Skeletal muscle tissue (tissue), 4 donors: ENCODE results near the gene SLC25A4. TPM values are rescaled to one million over a fixed set of nuclear protein-coding genes. Genes with fewer than 3 reads are reported as not detected.
"Not testable (repeated sequence)": the region's sequence is repeated elsewhere in the genome, so short reads cannot be mapped to it uniquely, and the experiment has no call there.

ENCODE experiments used
- H3K27ac ChIP-seq: one replicate; pipeline ENCODE4 v1.7.0; 2013; ENCODE audit warnings: mild to moderate bottlenecking, low read depth, low read length, inconsistent platforms
- H3K27me3 ChIP-seq, 3 donors: one replicate each; pipeline ENCODE4 v1.7.0; 2013; ENCODE audit warnings: low read length in 3 of 3; ENCODE audit not compliant: control insufficient read depth in 3 of 3, insufficient read depth in 3 of 3
- H3K36me3 ChIP-seq, 3 donors: one replicate each; pipeline ENCODE4 v1.7.0; 2013; ENCODE audit warnings: low read length in 3 of 3; ENCODE audit not compliant: control insufficient read depth in 3 of 3, insufficient read depth in 3 of 3
- H3K4me1 ChIP-seq, 3 donors: one replicate each; pipeline ENCODE4 v1.7.0; 2013; ENCODE audit warnings: low read length in 3 of 3, mild to moderate bottlenecking in 3 of 3; ENCODE audit not compliant: control insufficient read depth in 3 of 3, insufficient read depth in 3 of 3
- H3K4me3 ChIP-seq, 3 donors: one replicate each; pipeline ENCODE4 v1.7.0; 2013; ENCODE audit warnings: low read length in 3 of 3
- H3K9ac ChIP-seq, 3 donors: one replicate each; pipeline ENCODE4 v1.7.0; 2013; ENCODE audit warnings: low read length in 3 of 3, mild to moderate bottlenecking in 3 of 3, moderate library complexity in 2 of 3, low read depth in 1 of 3
- H3K9me3 ChIP-seq, 3 donors: one replicate each; pipeline ENCODE4 v1.7.0; 2013; ENCODE audit warnings: low read length in 3 of 3; ENCODE audit not compliant: control insufficient read depth in 3 of 3
- total RNA-seq: library from RNA; depleted of rRNA; stranded (reverse); fragments of >200 nt; gene quantifications from one replicate; pipeline ENCODE4 v1.2.3, GENCODE V29; 2014
- donor health status: Osteomylitis.

The SLC25A4 gene
- total RNA-seq, 1 donor from 2014 or later, result 39.1 TPM

DNA sequence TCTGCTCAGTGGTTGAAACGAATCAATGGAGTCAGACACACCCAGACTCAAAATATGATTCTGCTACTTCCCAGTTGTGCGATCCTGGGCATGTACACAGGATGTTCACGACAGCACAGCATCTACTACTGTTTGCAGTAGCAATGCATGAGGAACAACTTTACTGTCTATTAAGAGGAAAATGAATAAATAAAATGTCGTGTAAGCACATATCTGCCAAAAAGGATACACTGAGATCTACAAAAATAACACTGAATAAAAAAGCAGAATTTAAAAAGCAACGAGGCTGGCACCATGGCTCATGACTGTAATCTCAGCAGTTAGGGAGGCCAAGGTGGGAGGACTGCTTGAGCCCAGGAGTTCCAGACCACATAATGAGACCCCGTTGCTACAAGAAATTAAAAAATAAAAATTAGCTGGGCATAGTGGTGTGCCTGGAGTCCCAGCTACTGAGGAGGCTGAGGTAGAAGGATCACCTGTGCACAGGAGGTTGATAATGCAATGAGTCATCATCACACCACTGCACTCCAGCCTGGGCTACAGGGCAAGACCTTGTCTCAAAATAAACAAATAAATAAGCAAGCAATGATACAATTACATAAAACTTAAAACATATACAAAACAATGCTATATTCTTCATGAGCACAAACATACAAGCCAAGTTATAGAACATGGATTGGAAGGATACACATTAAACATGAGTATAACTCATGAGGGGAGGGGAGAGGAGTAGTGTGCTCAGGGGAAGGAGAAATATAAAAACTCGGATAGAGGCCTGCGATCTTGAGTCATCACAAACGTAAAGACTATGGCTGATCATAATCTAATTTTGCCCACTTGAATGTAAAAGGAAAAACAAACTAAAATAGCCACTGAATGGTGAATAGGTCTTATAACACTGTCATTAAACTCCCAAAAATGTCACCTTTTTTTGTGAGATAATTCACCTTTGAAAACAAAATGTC is 52.1 kb downstream of the SLC25A4 start:
- Histone ChIP-seq H3K4me1 (no peaks in the 10 kb centered on the region), H3K27me3 (no peaks in the 10 kb centered on the region), H3K4me3 (no peak overlapping the region), H3K9me3 (no peaks in the 10 kb centered on the region), H3K36me3 (peaks cover 0 to 7% (median 4%) of the 10 kb centered on the region in 3 donors), H3K27ac (no peak overlapping the region), H3K9ac (no peak overlapping the region)

DNA sequence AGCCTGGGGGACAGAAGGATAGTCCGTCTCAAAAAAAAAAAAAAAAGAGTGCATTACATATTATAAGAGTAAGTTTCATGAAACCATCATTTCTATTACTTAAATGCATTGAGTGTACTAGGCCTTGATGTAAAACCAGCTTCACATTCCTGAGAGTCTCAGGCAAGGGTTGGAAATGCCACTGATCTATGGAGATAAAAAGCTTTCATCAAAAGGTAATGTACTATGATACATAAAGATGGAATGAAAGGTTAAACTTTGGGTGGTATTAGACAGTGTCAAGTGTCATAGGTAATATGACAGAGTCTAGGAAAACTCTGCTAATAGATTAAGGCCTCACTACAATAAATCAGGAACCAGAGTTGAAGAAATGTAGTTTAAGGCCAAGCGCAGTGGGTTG is 53.4 kb downstream of the SLC25A4 start:
- no peaks in the 10 kb centered on the region for H3K27me3 ChIP-seq
- no peak overlapping the region for H3K27ac ChIP-seq
- H3K36me3 ChIP-seq, result no peaks in the 10 kb centered on the region
- no peak overlapping the region for H3K4me3 ChIP-seq
- no peaks in the 10 kb centered on the region for H3K9me3 ChIP-seq
- no peaks in the 10 kb centered on the region for H3K4me1 ChIP-seq
- H3K9ac ChIP-seq, result no peak overlapping the region

DNA sequence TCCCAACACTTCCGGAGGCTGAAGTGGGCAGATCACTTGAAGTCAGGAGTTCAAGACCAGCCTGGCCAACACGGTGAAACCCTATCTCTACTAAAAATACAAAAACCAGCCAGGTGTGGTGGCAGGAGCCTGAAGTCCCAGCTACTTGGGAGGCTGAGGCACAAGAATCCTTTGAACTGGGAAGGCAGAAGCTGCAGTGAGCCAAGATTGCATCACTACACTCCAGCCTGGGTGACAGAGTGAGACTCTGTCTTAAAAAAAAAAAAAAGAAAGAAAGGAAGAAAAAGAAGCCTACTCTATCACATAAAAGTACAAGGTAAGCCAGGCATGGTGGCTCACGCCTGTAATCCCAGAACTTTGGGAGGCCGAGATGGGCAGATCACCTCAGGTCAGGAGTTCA is 55.1 kb downstream of the SLC25A4 start:
- not testable (repeated sequence) for H3K4me3 ChIP-seq, H3K27ac ChIP-seq, H3K9me3 ChIP-seq, H3K36me3 ChIP-seq, H3K27me3 ChIP-seq, H3K9ac ChIP-seq, H3K4me1 ChIP-seq

Other genes with a start within 250 kb of the SLC25A4 start
- gene HELT, start 124.8 kb upstream of the SLC25A4 start, total RNA-seq, result not detected
- gene CFAP97, start 60.7 kb downstream of the SLC25A4 start, total RNA-seq, result 15.1 TPM
- gene SNX25, start 66.3 kb downstream of the SLC25A4 start, total RNA-seq, result 12.5 TPM